ENCODE measurements around the gene LTO1. TPM values are rescaled to one million over a fixed set of nuclear protein-coding genes. Genes with fewer than 3 reads are reported as not detected.

The LTO1 gene
- polyA plus RNA-seq, 1 of the 3 experiments (the other 2 are of a cell fraction): 30.8 TPM

- no peak overlapping the region for H3K9ac ChIP-seq
- no peak overlapping the region for H3K27ac ChIP-seq (ENCODE audit: low read depth in 2 of 2, low read length in 1 of 2)
- WGBS (ENCODE audit: low lambda C conversion rate): 96% methylated on average over 2 of the region's 2 CpGs
- no peak overlapping the region for H2AFZ ChIP-seq (ENCODE audit: low read depth)
- no peaks in the 10 kb centered on the region for H3K9me3 ChIP-seq
- no peaks in the 10 kb centered on the region for H3K27me3 ChIP-seq (ENCODE audit: insufficient read depth)
- DNase-seq: no peak
- H4K20me1 ChIP-seq (ENCODE audit: insufficient read depth): peaks cover 18% of the 10 kb centered on the region
- H3K4me3 ChIP-seq (ENCODE audit: low read depth in 2 of 2, low read length in 1 of 2): no peak overlapping the region
- peaks cover 6 to 17% of the 10 kb centered on the region in 2 experiments; a peak in 2 of 4 replicates for H3K4me1 ChIP-seq (ENCODE audit: control insufficient read depth in 1 of 2, insufficient read depth in 2 of 2, low read depth in 1 of 2, low read length in 1 of 2)
- peaks cover 25% of the 10 kb centered on the region for H3K79me2 ChIP-seq (ENCODE audit: insufficient read depth)
- peaks cover 0 to 2% of the 10 kb centered on the region in 2 experiments for H3K36me3 ChIP-seq (replicated peaks in 1 of 2; ENCODE audit: control insufficient read depth in 1 of 2, insufficient read depth in 2 of 2, low read length in 1 of 2)
- H3K4me2 ChIP-seq: no peak overlapping the region
- POLR2A ChIA-PET: no interaction called here
- peaks cover 20% of the 10 kb centered on the region for H3F3A ChIP-seq (replicated peaks; ENCODE audit: insufficient read depth)
- peak; percentile 79 for TF ChIP-seq RFX5 (IDR thresholded peaks at IDR 0.05; ENCODE audit: low read length)
- no peak for TF ChIP-seq MEF2A (IDR thresholded peaks at IDR 0.05; ENCODE audit: borderline replicate concordance, low read depth)
- H3K9me2 ChIP-seq: no peaks in the 10 kb centered on the region
- CTCF ChIA-PET: interaction anchor here (0.8 to 2.4 kb wide), 8 partner anchors 8 to 576 kb away, joined by 3 to 13 read pairs (median 4); no protein-coding TSS in a partner anchor
Measured at GRCh38 chr11:69677749-69678148, 2.6 kb upstream of the LTO1 start.

GRCh38 chr11:69674267-69674885 is 777 bp downstream of the LTO1 start:
- POLR2A ChIA-PET: interaction anchor here (0.9 to 1.0 kb wide), 2 partner anchors 29 to 30 kb away, joined by 3 to 5 read pairs; no protein-coding TSS in a partner anchor

GRCh38 chr11:69671734-69672465 is 3.3 kb downstream of the LTO1 start:
- no peak overlapping the region for H3K4me3 ChIP-seq (ENCODE audit: low read depth in 2 of 2, low read length in 1 of 2)
- no peaks in the 10 kb centered on the region for H3K27me3 ChIP-seq (ENCODE audit: insufficient read depth)
- H3K4me2 ChIP-seq: no peak overlapping the region
- H3K4me1 ChIP-seq (ENCODE audit: control insufficient read depth in 1 of 2, insufficient read depth in 2 of 2, low read depth in 1 of 2, low read length in 1 of 2): peaks cover 8 to 24% of the 10 kb centered on the region in 2 experiments; a peak in 3 of 4 replicates
- no peak overlapping the region for H3K9ac ChIP-seq
- 88% methylated on average over 10 of the region's 10 CpGs for WGBS (ENCODE audit: low lambda C conversion rate)
- no peak for TF ChIP-seq NRF1 (IDR thresholded peaks at IDR 0.05; ENCODE audit: low read depth, low read length)
- TF ChIP-seq FOXJ3 (CRISPR knock-in tag; IDR thresholded peaks at IDR 0.05): no peak
- TF ChIP-seq PBX3 (IDR thresholded peaks at IDR 0.05): no peak
- TF ChIP-seq USF2 (IDR thresholded peaks at IDR 0.05; ENCODE audit: borderline replicate concordance, low read depth, low read length): no peak
- no peak for TF ChIP-seq FOXM1 (IDR thresholded peaks at IDR 0.05; ENCODE audit: low read depth)
- TF ChIP-seq TCF12 (IDR thresholded peaks at IDR 0.05): no peak
- no peak for TF ChIP-seq POLR2AphosphoS5 (IDR thresholded peaks at IDR 0.05; ENCODE audit: low read depth, low read length)
- no peak for TF ChIP-seq MEF2A (IDR thresholded peaks at IDR 0.05; ENCODE audit: borderline replicate concordance, low read depth)
- no peak for TF ChIP-seq GABPA (IDR thresholded peaks at IDR 0.05; ENCODE audit: low read depth)
- ChIA-PET CTCF (interaction anchor here (1.5 to 9.2 kb wide), 5 partner anchors 12 to 569 kb away, joined by 4 to 254 read pairs (median 80); partner anchors contain the start of gene CCND1), POLR2A (no interaction called here)
- H3F3A ChIP-seq (replicated peaks; ENCODE audit: insufficient read depth): peaks cover 18% of the 10 kb centered on the region
- H4K20me1 ChIP-seq (ENCODE audit: insufficient read depth): peaks cover 18% of the 10 kb centered on the region
- H3K36me3 ChIP-seq (replicated peaks in 1 of 2; ENCODE audit: control insufficient read depth in 1 of 2, insufficient read depth in 2 of 2, low read length in 1 of 2): peaks cover 27 to 35% of the 10 kb centered on the region in 2 experiments
- H3K9me3 ChIP-seq: no peaks in the 10 kb centered on the region
- H3K27ac ChIP-seq (ENCODE audit: low read depth in 2 of 2, low read length in 1 of 2): no peak overlapping the region
- no peak overlapping the region for H2AFZ ChIP-seq (ENCODE audit: low read depth)
- no peaks in the 10 kb centered on the region for H3K9me2 ChIP-seq
- DNase-seq: no peak
- H3K79me2 ChIP-seq (ENCODE audit: insufficient read depth): peaks cover 46% of the 10 kb centered on the region

More at GRCh38 chr11:69674267-69674885, 777 bp downstream of the LTO1 start:
- Histone ChIP-seq H4K20me1 (ENCODE audit: insufficient read depth) (peaks cover 18% of the 10 kb centered on the region), H3K9me2 (no peaks in the 10 kb centered on the region), H3F3A (replicated peaks; ENCODE audit: insufficient read depth) (peaks cover 22% of the 10 kb centered on the region), H2AFZ (ENCODE audit: low read depth) (0 out of 2 replicates have a peak overlapping the region, but pooled peaks have one; percentile 42), H3K4me3 (ENCODE audit: low read depth in 2 of 2, low read length in 1 of 2) (peak overlapping the region; percentile 79 to 100), H3K27ac (ENCODE audit: low read depth in 2 of 2, low read length in 1 of 2) (peak overlapping the region; percentile 70 to 90; a peak in 3 of 4 replicates), H3K9ac (peak overlapping the region; percentile 99), H3K36me3 (replicated peaks in 1 of 2; ENCODE audit: control insufficient read depth in 1 of 2, insufficient read depth in 2 of 2, low read length in 1 of 2) (peaks cover 13 to 20% of the 10 kb centered on the region in 2 experiments), H3K9me3 (no peaks in the 10 kb centered on the region), H3K4me2 (peak overlapping the region; percentile 100), H3K27me3 (ENCODE audit: insufficient read depth) (no peaks in the 10 kb centered on the region), H3K4me1 (ENCODE audit: control insufficient read depth in 1 of 2, insufficient read depth in 2 of 2, low read depth in 1 of 2, low read length in 1 of 2) (peaks cover 8 to 24% of the 10 kb centered on the region in 2 experiments; a peak in 3 of 4 replicates), H3K79me2 (ENCODE audit: insufficient read depth) (peaks cover 33% of the 10 kb centered on the region)
- no peak for DNase-seq
- CTCF ChIA-PET: interaction anchor here (0.9 to 4.1 kb wide), 12 partner anchors 8 to 574 kb away, joined by 3 to 30 read pairs (median 6); no protein-coding TSS in a partner anchor
- WGBS (ENCODE audit: low lambda C conversion rate): 8% methylated on average over 18 of the region's 18 CpGs
- TF ChIP-seq GATA2 (CRISPR knock-in tag; IDR thresholded peaks at IDR 0.05) (no peak), MAX (IDR thresholded peaks at IDR 0.05; ENCODE audit: low read depth) (peak; percentile 8; the same call in 1 of the 2 replicates), RAD21 (IDR thresholded peaks at IDR 0.05; ENCODE audit: low read length) (no peak)
